ENCODE measurements around the gene UGT2B10.
"Not testable (repeated sequence)": the region's sequence is repeated elsewhere in the genome, so short reads cannot be mapped to it uniquely, and the experiment has no call there.

The UGT2B10 gene

DNA sequence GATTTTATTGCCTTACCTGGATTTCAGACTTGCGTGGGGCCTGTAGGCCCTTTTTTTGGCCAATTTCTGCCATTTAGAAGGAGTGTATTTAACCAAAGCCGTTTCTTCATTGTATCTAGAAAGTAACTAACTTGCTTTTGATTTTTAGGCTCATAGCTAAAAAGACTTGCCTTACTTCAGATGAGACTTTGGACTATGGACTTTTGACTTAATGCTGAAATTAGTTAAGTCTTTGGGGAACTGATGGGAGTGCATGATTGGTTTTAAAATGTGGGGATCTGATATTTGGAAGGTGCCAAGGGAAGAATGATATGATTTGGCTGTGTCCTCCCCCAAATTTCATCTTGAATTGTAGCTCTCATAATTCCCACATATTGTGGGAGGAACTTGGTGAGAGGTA, 7.7 kb upstream of the UGT2B10 start:
- Histone ChIP-seq H2AFZ (ENCODE audit: low read depth, low read length, severe bottlenecking) (no peak overlapping the region), H3F3A (ENCODE audit: insufficient read depth) (no peaks in the 10 kb centered on the region), H3K36me3 (ENCODE audit: low read length) (no peaks in the 10 kb centered on the region), H3K4me2 (ENCODE audit: low read depth, low read length, poor library complexity, severe bottlenecking) (no peak overlapping the region), H3K9ac (ENCODE audit: low read length) (no peak overlapping the region), H3K79me2 (ENCODE audit: insufficient read depth, low read length) (no peaks in the 10 kb centered on the region), H3K9me2 (replicated peaks; ENCODE audit: insufficient read depth, low read length) (no peaks in the 10 kb centered on the region), H3K4me3 (ENCODE audit: insufficient read depth, low read length, poor library complexity, severe bottlenecking) (no peak overlapping the region), H3K9me3 (ENCODE audit: insufficient read depth, low read length) (no peaks in the 10 kb centered on the region), H4K20me1 (ENCODE audit: low read depth, low read length) (no peaks in the 10 kb centered on the region), H3K27ac (ENCODE audit: low read depth, low read length) (no peak overlapping the region), H3K27me3 (ENCODE audit: low read length) (no peaks in the 10 kb centered on the region)
- TF ChIP-seq EZH2phosphoT487 (conservative IDR thresholded peaks at IDR 0.05; ENCODE audit: low read length): no peak
- TF ChIP-seq, protein P1, sequence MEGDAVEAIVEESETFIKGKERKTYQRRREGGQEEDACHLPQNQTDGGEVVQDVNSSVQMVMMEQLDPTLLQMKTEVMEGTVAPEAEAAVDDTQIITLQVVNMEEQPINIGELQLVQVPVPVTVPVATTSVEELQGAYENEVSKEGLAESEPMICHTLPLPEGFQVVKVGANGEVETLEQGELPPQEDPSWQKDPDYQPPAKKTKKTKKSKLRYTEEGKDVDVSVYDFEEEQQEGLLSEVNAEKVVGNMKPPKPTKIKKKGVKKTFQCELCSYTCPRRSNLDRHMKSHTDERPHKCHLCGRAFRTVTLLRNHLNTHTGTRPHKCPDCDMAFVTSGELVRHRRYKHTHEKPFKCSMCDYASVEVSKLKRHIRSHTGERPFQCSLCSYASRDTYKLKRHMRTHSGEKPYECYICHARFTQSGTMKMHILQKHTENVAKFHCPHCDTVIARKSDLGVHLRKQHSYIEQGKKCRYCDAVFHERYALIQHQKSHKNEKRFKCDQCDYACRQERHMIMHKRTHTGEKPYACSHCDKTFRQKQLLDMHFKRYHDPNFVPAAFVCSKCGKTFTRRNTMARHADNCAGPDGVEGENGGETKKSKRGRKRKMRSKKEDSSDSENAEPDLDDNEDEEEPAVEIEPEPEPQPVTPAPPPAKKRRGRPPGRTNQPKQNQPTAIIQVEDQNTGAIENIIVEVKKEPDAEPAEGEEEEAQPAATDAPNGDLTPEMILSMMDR (IDR thresholded peaks at IDR 0.05; ENCODE audit: insufficient read depth, low read length, poor library complexity, severe bottlenecking): no peak

DNA sequence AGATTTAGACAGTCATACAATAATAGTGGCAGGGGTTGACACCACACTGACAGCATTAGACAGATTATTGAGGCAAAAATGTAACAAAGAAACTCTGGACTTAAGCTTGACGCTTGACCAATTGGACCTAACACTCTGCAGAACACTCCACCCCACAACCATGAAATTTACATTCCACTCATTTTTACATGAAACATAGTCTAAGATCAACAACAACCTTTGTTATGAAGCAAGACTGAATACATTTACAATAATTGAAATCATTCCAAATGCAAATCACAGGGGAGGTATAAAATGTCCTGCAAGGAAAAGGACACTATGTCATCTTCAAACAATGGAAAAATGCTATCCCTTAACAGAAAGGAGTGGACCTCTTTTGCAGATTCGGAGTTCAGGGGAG, 4.9 kb upstream of the UGT2B10 start:
- Histone ChIP-seq H3K4me3 (ENCODE audit: insufficient read depth, low read length, poor library complexity, severe bottlenecking) (no peak overlapping the region), H3K9me3 (ENCODE audit: insufficient read depth, low read length) (no peaks in the 10 kb centered on the region), H3F3A (ENCODE audit: insufficient read depth) (no peaks in the 10 kb centered on the region), H3K27me3 (ENCODE audit: low read length) (no peaks in the 10 kb centered on the region), H3K36me3 (ENCODE audit: low read length) (no peaks in the 10 kb centered on the region), H3K9ac (ENCODE audit: low read length) (no peak overlapping the region), H3K9me2 (replicated peaks; ENCODE audit: insufficient read depth, low read length) (no peaks in the 10 kb centered on the region), H2AFZ (ENCODE audit: low read depth, low read length, severe bottlenecking) (no peak overlapping the region), H4K20me1 (ENCODE audit: low read depth, low read length) (no peaks in the 10 kb centered on the region), H3K79me2 (ENCODE audit: insufficient read depth, low read length) (no peaks in the 10 kb centered on the region), H3K27ac (ENCODE audit: low read depth, low read length) (no peak overlapping the region), H3K4me2 (ENCODE audit: low read depth, low read length, poor library complexity, severe bottlenecking) (no peak overlapping the region)
- TF ChIP-seq, protein P1 (IDR thresholded peaks at IDR 0.05; ENCODE audit: insufficient read depth, low read length, poor library complexity, severe bottlenecking): no peak
- no peak for TF ChIP-seq EZH2phosphoT487 (conservative IDR thresholded peaks at IDR 0.05; ENCODE audit: low read length)

DNA sequence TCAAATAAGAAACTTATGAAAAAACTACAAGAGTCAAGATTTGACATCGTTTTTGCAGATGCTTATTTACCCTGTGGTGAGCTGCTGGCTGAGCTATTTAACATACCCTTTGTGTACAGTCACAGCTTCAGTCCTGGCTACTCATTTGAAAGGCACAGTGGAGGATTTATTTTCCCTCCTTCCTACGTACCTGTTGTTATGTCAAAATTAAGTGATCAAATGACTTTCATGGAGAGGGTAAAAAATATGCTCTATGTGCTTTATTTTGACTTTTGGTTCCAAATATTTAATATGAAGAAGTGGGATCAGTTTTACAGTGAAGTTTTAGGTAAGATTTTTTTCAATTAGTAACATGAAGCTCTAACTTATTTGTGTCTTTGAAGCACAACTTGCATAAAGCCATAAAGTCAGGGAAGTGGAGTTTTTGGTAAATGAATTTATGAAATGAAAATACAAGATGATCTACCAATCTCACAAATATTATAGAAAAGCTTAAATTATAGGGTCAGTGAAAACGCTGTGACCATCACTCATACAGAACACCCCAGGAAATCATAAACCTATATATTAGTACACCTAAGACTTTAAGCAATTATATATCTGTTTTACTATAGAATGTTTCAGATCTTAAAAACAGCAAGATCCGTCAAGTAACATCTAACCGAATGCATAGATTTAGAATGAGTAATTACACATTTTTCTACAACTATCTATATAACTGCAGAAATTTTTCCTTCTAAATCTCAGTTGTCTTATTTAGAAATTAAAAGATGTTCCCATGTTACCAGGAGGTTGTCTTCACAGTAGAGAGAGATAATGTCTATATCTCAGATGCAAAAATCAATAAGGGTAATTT, 844 bp downstream of the UGT2B10 start:
- not testable (repeated sequence) for H3K27me3 ChIP-seq (ENCODE audit: low read length); H3K36me3 ChIP-seq (ENCODE audit: low read length); H4K20me1 ChIP-seq (ENCODE audit: low read depth, low read length); H3K9me2 ChIP-seq (replicated peaks; ENCODE audit: insufficient read depth, low read length); H3F3A ChIP-seq (ENCODE audit: insufficient read depth); H3K4me2 ChIP-seq (ENCODE audit: low read depth, low read length, poor library complexity, severe bottlenecking); H3K9ac ChIP-seq (ENCODE audit: low read length); H3K4me3 ChIP-seq (ENCODE audit: insufficient read depth, low read length, poor library complexity, severe bottlenecking); H2AFZ ChIP-seq (ENCODE audit: low read depth, low read length, severe bottlenecking); H3K9me3 ChIP-seq (ENCODE audit: insufficient read depth, low read length); H3K27ac ChIP-seq (ENCODE audit: low read depth, low read length); H3K79me2 ChIP-seq (ENCODE audit: insufficient read depth, low read length)

DNA sequence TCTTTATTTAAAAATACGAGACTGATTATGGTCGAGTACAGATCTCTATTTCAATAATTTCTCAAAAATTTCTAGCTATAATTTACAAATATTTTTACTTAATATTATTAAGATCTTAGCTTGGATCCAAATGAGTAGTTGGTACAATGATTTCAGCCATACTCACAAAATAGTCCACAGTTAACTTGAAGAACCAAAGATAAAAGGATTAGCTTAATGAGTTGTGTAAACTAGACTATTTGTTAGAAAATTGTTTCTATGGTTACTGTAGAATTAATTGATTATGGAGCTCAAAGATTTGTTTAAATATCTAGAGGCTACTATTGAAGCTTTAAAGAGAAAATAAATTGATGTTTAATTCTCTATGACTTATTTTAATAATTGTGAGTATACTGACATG, 1.6 kb downstream of the UGT2B10 start:
- TF ChIP-seq EZH2phosphoT487 (conservative IDR thresholded peaks at IDR 0.05; ENCODE audit: low read length): no peak
- TF ChIP-seq, protein P1 (IDR thresholded peaks at IDR 0.05; ENCODE audit: insufficient read depth, low read length, poor library complexity, severe bottlenecking): no peak
- no peak overlapping the region for H2AFZ ChIP-seq (ENCODE audit: low read depth, low read length, severe bottlenecking)

DNA sequence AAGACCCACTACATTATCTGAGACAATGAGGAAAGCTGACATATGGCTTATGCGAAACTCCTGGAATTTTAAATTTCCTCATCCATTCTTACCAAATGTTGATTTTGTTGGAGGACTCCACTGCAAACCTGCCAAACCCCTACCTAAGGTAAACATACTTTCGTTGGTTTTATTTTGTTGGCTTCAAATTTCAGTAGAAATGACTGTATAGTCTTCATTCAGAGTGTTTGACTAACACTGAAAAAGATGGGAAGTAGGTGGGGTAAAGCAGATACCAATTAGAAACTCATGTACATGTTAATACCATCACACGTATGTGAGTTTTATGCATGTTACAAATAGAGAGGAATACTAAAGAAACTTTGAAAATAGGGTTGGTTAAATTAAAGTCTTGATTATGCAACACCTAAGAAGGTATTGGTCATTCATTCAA, 2.3 kb downstream of the UGT2B10 start:
- not testable (repeated sequence) for H3K27ac ChIP-seq (ENCODE audit: low read depth, low read length); H2AFZ ChIP-seq (ENCODE audit: low read depth, low read length, severe bottlenecking); H3K9me2 ChIP-seq (replicated peaks; ENCODE audit: insufficient read depth, low read length); H4K20me1 ChIP-seq (ENCODE audit: low read depth, low read length); H3F3A ChIP-seq (ENCODE audit: insufficient read depth); H3K9ac ChIP-seq (ENCODE audit: low read length); H3K36me3 ChIP-seq (ENCODE audit: low read length); H3K9me3 ChIP-seq (ENCODE audit: insufficient read depth, low read length); H3K4me3 ChIP-seq (ENCODE audit: insufficient read depth, low read length, poor library complexity, severe bottlenecking); H3K79me2 ChIP-seq (ENCODE audit: insufficient read depth, low read length); H3K4me2 ChIP-seq (ENCODE audit: low read depth, low read length, poor library complexity, severe bottlenecking); H3K27me3 ChIP-seq (ENCODE audit: low read length)

More for the DNA sequence above, 1.6 kb downstream of the UGT2B10 start:
- H3K9me2 ChIP-seq (replicated peaks; ENCODE audit: insufficient read depth, low read length): no peaks in the 10 kb centered on the region
- H3K4me2 ChIP-seq (ENCODE audit: low read depth, low read length, poor library complexity, severe bottlenecking): no peak overlapping the region
- no peaks in the 10 kb centered on the region for H3K27me3 ChIP-seq (ENCODE audit: low read length)
- no peak overlapping the region for H3K27ac ChIP-seq (ENCODE audit: low read depth, low read length)
- H3K4me3 ChIP-seq (ENCODE audit: insufficient read depth, low read length, poor library complexity, severe bottlenecking): no peak overlapping the region
- H3K36me3 ChIP-seq (ENCODE audit: low read length): no peaks in the 10 kb centered on the region
- no peaks in the 10 kb centered on the region for H3K79me2 ChIP-seq (ENCODE audit: insufficient read depth, low read length)
- H4K20me1 ChIP-seq (ENCODE audit: low read depth, low read length): no peaks in the 10 kb centered on the region
- H3K9me3 ChIP-seq (ENCODE audit: insufficient read depth, low read length): no peaks in the 10 kb centered on the region
- H3F3A ChIP-seq (ENCODE audit: insufficient read depth): no peaks in the 10 kb centered on the region
- H3K9ac ChIP-seq (ENCODE audit: low read length): no peak overlapping the region
